Gastroesophageal sphincter (tissue), 4 donors: Measurements from ENCODE around the gene DHX30. TPM values are rescaled to one million over a fixed set of nuclear protein-coding genes. Genes with fewer than 3 reads are reported as not detected.

ENCODE experiments used
- ATAC-seq: fragments of 150-250 bp; one replicate; pipeline ENCODE4 v1.9.1; 2016; ENCODE audit warnings: mild to moderate bottlenecking, moderate library complexity
- H3K27ac ChIP-seq, 4 donors: fragments of 200-600 bp; sonication (generic) in 3 of 4; 1 replicate in 3 of 4; 2 replicates in 1 of 4; pipeline ENCODE4 v1.5.1; 2016 to 2019
- H3K27me3 ChIP-seq: fragments of 200-600 bp; sonication (generic); one replicate; pipeline ENCODE4 v1.5.1; 2019
- H3K36me3 ChIP-seq, 2 donors: fragments of 200-600 bp; sonication (generic); one replicate each; pipeline ENCODE4 v1.5.1; 2019; ENCODE audit warnings: control low read depth in 1 of 2
- H3K4me1 ChIP-seq, 3 donors: fragments of 200-600 bp; sonication (generic); 1 replicate in 2 of 3; 2 replicates in 1 of 3; pipeline ENCODE4 v1.5.1; 2016 to 2019; ENCODE audit warnings: control low read depth in 2 of 3
- H3K4me3 ChIP-seq, 2 donors: fragments of 200-600 bp; sonication (generic); one replicate each; pipeline ENCODE4 v1.5.1; 2019; ENCODE audit warnings: mild to moderate bottlenecking in 1 of 2, moderate library complexity in 1 of 2
- H3K9me3 ChIP-seq, 3 donors: fragments of 200-600 bp; sonication (generic); one replicate each; pipeline ENCODE4 v1.5.1; 2017 to 2019; ENCODE audit warnings: control low read depth in 2 of 3
- EP300 ChIP-seq: sonication (generic); formaldehyde crosslinking; IDR thresholded peaks from one replicate; pipeline ENCODE4 v1.6.1; 2017; ENCODE audit warnings: antibody characterized with exemption, mild to moderate bottlenecking
- POLR2A ChIP-seq, 2 donors: fragments of 450-650 bp; IDR thresholded peaks; one replicate each; pipeline ENCODE4 v1.6.1; 2017; ENCODE audit warnings: antibody characterized with exemption in 2 of 2, mild to moderate bottlenecking in 2 of 2, moderate library complexity in 1 of 2
- POLR2AphosphoS5 ChIP-seq: sonication (generic); formaldehyde crosslinking; IDR thresholded peaks from one replicate; pipeline ENCODE4 v1.6.1; 2017; ENCODE audit warnings: antibody characterized with exemption
- WGBS, 2 donors: methylation state at CpG; one replicate each; pipeline ENCODE4 v1.1.5; 2018; ENCODE audit warnings: low coverage in 1 of 2; 5-methylcytosine and 5-hydroxymethylcytosine counted together
- total RNA-seq, 4 donors: library from RNA; depleted of rRNA; stranded (reverse); fragments of >200 nt; gene quantifications; one replicate each; pipeline ENCODE4 v1.1.0, GENCODE V29; 2016
- TF ChIP-seq, protein P1 (sequence below), 4 experiments: fragments of 200-600 bp in 2 of 4; fragments of 450-650 bp in 2 of 4; sonication (generic) in 1 of 4; IDR thresholded peaks; one replicate each; pipeline ENCODE4 v1.5.1; 2017 to 2019; ENCODE audit warnings: antibody characterized with exemption in 4 of 4, mild to moderate bottlenecking in 2 of 4, moderate library complexity in 2 of 4

The DHX30 gene
- total RNA-seq, 4 donors from 2014 or later: 63.7 to 89.5 (median 65.4) TPM

- H3K27ac ChIP-seq: peak within 1 kb of the TSS; percentile 81 to 99 (median 96)
- H3K4me3 ChIP-seq: peak within 1 kb of the TSS; percentile 95 to 98
- H3K9me3 ChIP-seq: no peaks in the 10 kb centered on the region
- H3K4me1 ChIP-seq: peaks cover 0 to 37% (median 17%) of the 10 kb centered on the region in 3 donors
- H3K36me3 ChIP-seq: no peaks in the 10 kb centered on the region
- TF ChIP-seq, protein P1, sequence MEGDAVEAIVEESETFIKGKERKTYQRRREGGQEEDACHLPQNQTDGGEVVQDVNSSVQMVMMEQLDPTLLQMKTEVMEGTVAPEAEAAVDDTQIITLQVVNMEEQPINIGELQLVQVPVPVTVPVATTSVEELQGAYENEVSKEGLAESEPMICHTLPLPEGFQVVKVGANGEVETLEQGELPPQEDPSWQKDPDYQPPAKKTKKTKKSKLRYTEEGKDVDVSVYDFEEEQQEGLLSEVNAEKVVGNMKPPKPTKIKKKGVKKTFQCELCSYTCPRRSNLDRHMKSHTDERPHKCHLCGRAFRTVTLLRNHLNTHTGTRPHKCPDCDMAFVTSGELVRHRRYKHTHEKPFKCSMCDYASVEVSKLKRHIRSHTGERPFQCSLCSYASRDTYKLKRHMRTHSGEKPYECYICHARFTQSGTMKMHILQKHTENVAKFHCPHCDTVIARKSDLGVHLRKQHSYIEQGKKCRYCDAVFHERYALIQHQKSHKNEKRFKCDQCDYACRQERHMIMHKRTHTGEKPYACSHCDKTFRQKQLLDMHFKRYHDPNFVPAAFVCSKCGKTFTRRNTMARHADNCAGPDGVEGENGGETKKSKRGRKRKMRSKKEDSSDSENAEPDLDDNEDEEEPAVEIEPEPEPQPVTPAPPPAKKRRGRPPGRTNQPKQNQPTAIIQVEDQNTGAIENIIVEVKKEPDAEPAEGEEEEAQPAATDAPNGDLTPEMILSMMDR (IDR thresholded peaks at IDR 0.05): peak in 3 of 4 experiments; percentile 23 to 38 (median 36)
- TF ChIP-seq EP300: no peak
- peak; percentile 81 to 88 for TF ChIP-seq POLR2A (IDR thresholded peaks at IDR 0.05)
- peak; percentile 98 for TF ChIP-seq POLR2AphosphoS5
- H3K27me3 ChIP-seq: no peaks in the 10 kb centered on the region
- ATAC-seq: peak; percentile 99
- WGBS, 2 donors: 0% methylated on average over 1 to 21 of the region's 79 CpGs
Observed at GRCh38 chr3:47781685-47782445, 21.1 kb upstream of the DHX30 start, which contains the start of gene SMARCC1. Gene SMARCC1 (minus strand): TSS chr3:47781893. CDS start chr3:47781797, 96 bp downstream.

- no peaks in the 10 kb centered on the region for H3K27me3 ChIP-seq
- ATAC-seq: no peak
- peaks cover 0 to 37% (median 17%) of the 10 kb centered on the region in 3 donors for H3K4me1 ChIP-seq
- WGBS, 2 donors: 67 to 71% methylated on average over 13 to 23 of the region's 23 CpGs
- H3K4me3 ChIP-seq: peak overlapping the region; percentile 95 to 98
- TF ChIP-seq POLR2AphosphoS5 (no peak), POLR2A (IDR thresholded peaks at IDR 0.05) (no peak), EP300 (no peak)
- TF ChIP-seq, protein P1 (IDR thresholded peaks at IDR 0.05): no peak
- H3K27ac ChIP-seq: peak overlapping the region; percentile 81 to 99 (median 96)
- H3K36me3 ChIP-seq: no peaks in the 10 kb centered on the region
- no peaks in the 10 kb centered on the region for H3K9me3 ChIP-seq
Observed at GRCh38 chr3:47782446-47783308, 20.3 kb upstream of the DHX30 start.

DNA sequence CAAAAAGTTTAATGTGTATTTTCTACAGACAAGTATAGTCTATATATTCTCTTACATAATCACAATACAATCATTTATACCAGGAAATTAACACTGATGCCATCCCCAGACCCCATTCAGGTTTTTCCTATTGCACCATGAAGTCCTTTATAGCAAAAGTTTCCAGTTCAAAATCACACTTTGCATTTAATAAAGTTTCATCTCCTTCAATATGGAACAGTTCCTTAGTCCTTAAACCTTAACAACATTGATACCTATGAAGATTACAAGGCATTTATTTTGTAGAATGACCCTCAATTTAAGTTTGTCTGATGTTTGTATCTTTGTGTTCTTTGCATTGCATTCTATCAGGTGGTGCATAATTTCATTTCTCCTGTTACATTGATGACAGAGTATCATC lies 19.3 kb upstream of the DHX30 start:
- Histone ChIP-seq H3K4me1 (peaks cover 0 to 35% (median 14%) of the 10 kb centered on the region in 3 donors), H3K4me3 (no peak overlapping the region), H3K27me3 (no peaks in the 10 kb centered on the region), H3K36me3 (no peaks in the 10 kb centered on the region), H3K27ac (no peak overlapping the region), H3K9me3 (no peaks in the 10 kb centered on the region)
- no peak for ATAC-seq
- TF ChIP-seq EP300 (no peak), POLR2A (IDR thresholded peaks at IDR 0.05) (no peak), POLR2AphosphoS5 (no peak)
- TF ChIP-seq, protein P1 (IDR thresholded peaks at IDR 0.05): no peak

DNA sequence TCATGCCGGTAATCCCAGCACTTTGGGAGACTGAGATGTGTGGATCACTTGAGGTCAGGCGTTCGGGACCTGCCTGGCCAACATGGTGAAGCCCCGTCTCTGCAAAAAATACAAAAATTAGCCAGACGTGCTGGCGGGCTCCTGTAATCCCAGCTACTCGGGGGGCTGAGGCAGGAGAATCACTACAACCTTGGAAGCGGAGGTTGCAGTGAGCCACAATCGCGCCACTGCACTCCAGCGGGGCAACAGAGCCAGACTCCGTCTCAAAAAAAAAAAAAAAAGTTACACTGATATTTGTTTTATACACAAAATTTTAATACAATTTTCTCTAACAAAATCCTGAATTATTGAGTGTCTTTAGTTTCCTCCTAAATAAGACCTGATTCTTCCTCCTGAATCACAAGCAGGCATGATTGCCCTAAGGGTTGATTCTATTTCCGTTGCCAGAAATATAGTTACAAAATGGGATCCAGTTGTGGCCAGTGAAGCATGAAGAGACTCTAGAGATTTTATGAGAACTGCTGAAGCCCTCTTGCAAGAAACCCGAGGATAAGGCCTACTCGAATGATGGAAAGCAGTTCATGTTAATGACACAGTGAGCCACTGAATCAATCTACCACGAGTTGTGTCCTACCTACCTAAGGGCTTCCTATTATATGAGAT lies 11.6 kb upstream of the DHX30 start:
- no peaks in the 10 kb centered on the region for H3K9me3 ChIP-seq
- no peak overlapping the region for H3K4me3 ChIP-seq
- ATAC-seq: no peak
- H3K36me3 ChIP-seq: no peaks in the 10 kb centered on the region
- no peak overlapping the region for H3K27ac ChIP-seq
- H3K27me3 ChIP-seq: no peaks in the 10 kb centered on the region
- H3K4me1 ChIP-seq: peaks cover 0 to 4% (median 0%) of the 10 kb centered on the region in 3 donors
- 73 to 91% methylated on average over 4 to 9 of the region's 16 CpGs for WGBS, 2 donors
- TF ChIP-seq POLR2AphosphoS5 (no peak), EP300 (no peak), POLR2A (IDR thresholded peaks at IDR 0.05) (no peak)
- TF ChIP-seq, protein P1 (IDR thresholded peaks at IDR 0.05): no peak
